ENCODE results near the gene SPATA24. TPM values are rescaled to one million over a fixed set of nuclear protein-coding genes. Genes with fewer than 3 reads are reported as not detected.
A peak's percentile ranks its signal among the peaks of the same experiment; 100 is the strongest.
"Not testable (repeated sequence)": the region's sequence is repeated elsewhere in the genome, so short reads cannot be mapped to it uniquely, and the experiment has no call there.

Gene SPATA24
- 10.6 and 24.7 TPM in 2 replicates for total RNA-seq (2014; rRNA removed; shearing (Covaris generic))

GRCh38 chr5:139403787-139404483, at the start of gene SPATA24:
SPATA24 (minus strand) TSS chr5:139404089; CDS start chr5:139404060, 29 bp downstream.
- in situ Hi-C loops (cut with HindIII; ENCODE audit: low sequenced_read_pairs) = no loop called here
- DNase-seq (ENCODE audit: low spot score) = peak; percentile 98

- in situ Hi-C loops (cut with HindIII; ENCODE audit: low sequenced_read_pairs) = no loop called here
- DNase-seq (ENCODE audit: low spot score) = no peak
Observed at GRCh38 chr5:139451878-139452660, 48.2 kb upstream of the SPATA24 start.

GRCh38 chr5:139451176-139451575, 47.3 kb upstream of the SPATA24 start:
- in situ Hi-C loops (cut with HindIII; ENCODE audit: low sequenced_read_pairs) = no loop called here
- DNase-seq (ENCODE audit: low spot score) = no peak

- in situ Hi-C loops (cut with HindIII; ENCODE audit: low sequenced_read_pairs) = no loop called here
- no peak for DNase-seq (ENCODE audit: low spot score)
Observed at GRCh38 chr5:139446956-139447779, 43.3 kb upstream of the SPATA24 start.

GRCh38 chr5:139445325-139446170, 41.7 kb upstream of the SPATA24 start:
- in situ Hi-C loops (cut with HindIII; ENCODE audit: low sequenced_read_pairs) = no loop called here
- no peak for DNase-seq (ENCODE audit: low spot score)

GRCh38 chr5:139443831-139444453, 40.1 kb upstream of the SPATA24 start:
- in situ Hi-C loops (cut with HindIII; ENCODE audit: low sequenced_read_pairs) = no loop called here
- no peak for DNase-seq (ENCODE audit: low spot score)

GRCh38 chr5:139440416-139440815, 36.5 kb upstream of the SPATA24 start:
- in situ Hi-C loops (cut with HindIII; ENCODE audit: low sequenced_read_pairs); DNase-seq (ENCODE audit: low spot score): not testable (repeated sequence)

- DNase-seq (ENCODE audit: low spot score) = peak; percentile 96
- in situ Hi-C loops (cut with HindIII; ENCODE audit: low sequenced_read_pairs) = no loop called here
Observed at GRCh38 chr5:139439013-139439903, 35.4 kb upstream of the SPATA24 start, which contains the start of gene DNAJC18. DNAJC18 (minus strand) TSS chr5:139439525; CDS start chr5:139439445, 80 bp downstream.

GRCh38 chr5:139438707-139439012, 34.8 kb upstream of the SPATA24 start:
- in situ Hi-C loops (cut with HindIII; ENCODE audit: low sequenced_read_pairs) = no loop called here
- DNase-seq (ENCODE audit: low spot score) = peak; percentile 41

- no peak for DNase-seq (ENCODE audit: low spot score)
- in situ Hi-C loops (cut with HindIII; ENCODE audit: low sequenced_read_pairs) = no loop called here
Observed at GRCh38 chr5:139435676-139436075, 31.8 kb upstream of the SPATA24 start.

- in situ Hi-C loops (cut with HindIII; ENCODE audit: low sequenced_read_pairs) = no loop called here
- DNase-seq (ENCODE audit: low spot score) = no peak
Observed at GRCh38 chr5:139431706-139432105, 27.8 kb upstream of the SPATA24 start.

GRCh38 chr5:139430015-139430414, 26.1 kb upstream of the SPATA24 start:
- DNase-seq (ENCODE audit: low spot score) = no peak
- in situ Hi-C loops (cut with HindIII; ENCODE audit: low sequenced_read_pairs) = no loop called here

GRCh38 chr5:139426203-139426885, 22.5 kb upstream of the SPATA24 start:
- in situ Hi-C loops (cut with HindIII; ENCODE audit: low sequenced_read_pairs) = no loop called here
- DNase-seq (ENCODE audit: low spot score) = no peak

- DNase-seq (ENCODE audit: low spot score) = no peak
- in situ Hi-C loops (cut with HindIII; ENCODE audit: low sequenced_read_pairs) = no loop called here
Observed at GRCh38 chr5:139425497-139425896, 21.6 kb upstream of the SPATA24 start.

- peak; percentile 78 for DNase-seq (ENCODE audit: low spot score)
Observed at GRCh38 chr5:139422307-139422893, 18.5 kb upstream of the SPATA24 start.

More at GRCh38 chr5:139422307-139422893, 18.5 kb upstream of the SPATA24 start:
- in situ Hi-C loops (cut with HindIII; ENCODE audit: low sequenced_read_pairs) = no loop called here
